ENCODE measurements around the gene ATP1A2. TPM values are rescaled to one million over a fixed set of nuclear protein-coding genes. Genes with fewer than 3 reads are reported as not detected.

ATP1A2 gene
- total RNA-seq, 2 experiments from 2014 or later = not detected

DNA sequence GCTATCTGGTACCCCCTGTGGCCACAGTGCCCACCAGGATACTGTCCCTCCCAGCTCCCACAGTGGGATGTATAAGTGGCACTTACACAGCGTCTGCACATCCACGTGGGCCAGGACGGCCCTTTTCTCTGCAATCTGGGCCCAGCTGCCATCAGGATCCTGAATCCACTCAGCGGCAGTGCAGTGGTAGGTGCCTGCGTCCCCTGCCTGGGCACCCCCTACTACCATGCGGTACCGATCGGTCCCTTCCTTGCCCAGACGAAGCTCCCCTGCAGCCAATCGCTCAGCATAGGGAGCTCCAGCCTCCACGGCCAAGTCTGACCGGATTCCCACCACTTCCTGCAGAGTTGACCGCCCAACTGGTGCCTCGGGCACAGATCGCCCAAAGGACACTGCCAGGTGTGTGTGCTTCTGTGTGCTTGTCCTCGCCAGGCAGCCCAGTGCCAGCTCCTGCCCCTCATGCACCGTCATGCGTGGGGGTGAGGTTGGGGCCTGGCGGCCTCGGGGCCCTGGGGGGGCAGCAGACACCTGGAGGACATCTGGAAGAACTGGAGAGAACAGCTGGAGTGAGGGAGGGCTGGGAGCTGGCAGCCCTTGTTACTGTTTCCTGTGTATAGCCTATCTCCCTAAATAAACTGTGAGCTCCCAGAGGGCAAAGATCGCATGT is 21.8 kb upstream of the ATP1A2 start:
- H3K36me3 Mint-ChIP-seq = peaks cover 5% of the 10 kb centered on the region
- H3K4me1 Mint-ChIP-seq = peaks cover 36% of the 10 kb centered on the region
- no peaks in the 10 kb centered on the region for H3K27me3 Mint-ChIP-seq
- no peak overlapping the region for H3K4me3 Mint-ChIP-seq
- H3K9me3 Mint-ChIP-seq = no peaks in the 10 kb centered on the region
- H3K27ac Mint-ChIP-seq = no peak overlapping the region
- no peak for DNase-seq

DNA sequence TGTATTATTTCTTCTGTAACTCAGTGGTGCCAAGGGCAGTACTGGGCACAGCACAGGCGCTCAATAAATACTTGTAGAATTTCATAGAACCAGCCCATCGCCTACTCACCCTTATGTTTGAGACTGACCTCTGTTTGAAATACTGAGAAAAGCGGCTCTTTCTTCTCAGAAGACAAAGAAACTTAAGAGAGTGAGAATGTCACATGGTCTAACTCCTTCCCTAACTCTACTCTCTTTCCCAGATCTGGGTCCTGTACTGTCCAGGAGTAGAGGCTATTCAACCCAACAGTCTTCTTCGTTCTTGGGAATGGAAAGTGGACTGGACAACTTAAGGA is 21.3 kb upstream of the ATP1A2 start:
- H3K4me3 Mint-ChIP-seq = no peak overlapping the region
- no peaks in the 10 kb centered on the region for H3K27me3 Mint-ChIP-seq
- H3K27ac Mint-ChIP-seq = no peak overlapping the region
- peaks cover 39% of the 10 kb centered on the region for H3K4me1 Mint-ChIP-seq
- H3K9me3 Mint-ChIP-seq = no peaks in the 10 kb centered on the region
- no peak for DNase-seq
- H3K36me3 Mint-ChIP-seq = peaks cover 5% of the 10 kb centered on the region

DNA sequence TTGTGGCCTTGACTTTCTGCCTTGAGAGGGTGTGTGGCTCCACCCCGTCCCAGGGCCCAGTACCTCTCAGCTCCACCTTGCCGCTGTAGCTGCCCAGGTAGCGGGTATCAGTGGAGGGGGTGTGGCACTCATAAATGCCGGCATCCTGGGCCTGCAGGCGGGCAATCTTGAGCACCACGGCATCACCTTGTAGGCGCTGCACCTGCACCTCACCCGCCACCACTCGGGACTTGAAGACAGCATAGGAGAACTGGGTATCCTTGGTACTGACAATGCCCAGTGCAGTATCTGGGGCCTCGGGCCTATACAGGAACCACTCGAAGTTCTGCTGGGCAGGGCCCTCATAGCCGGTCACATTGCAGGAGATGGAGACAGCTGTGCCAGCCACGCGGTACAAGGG is 20.8 kb upstream of the ATP1A2 start:
- H3K9me3 Mint-ChIP-seq = no peaks in the 10 kb centered on the region

DNA sequence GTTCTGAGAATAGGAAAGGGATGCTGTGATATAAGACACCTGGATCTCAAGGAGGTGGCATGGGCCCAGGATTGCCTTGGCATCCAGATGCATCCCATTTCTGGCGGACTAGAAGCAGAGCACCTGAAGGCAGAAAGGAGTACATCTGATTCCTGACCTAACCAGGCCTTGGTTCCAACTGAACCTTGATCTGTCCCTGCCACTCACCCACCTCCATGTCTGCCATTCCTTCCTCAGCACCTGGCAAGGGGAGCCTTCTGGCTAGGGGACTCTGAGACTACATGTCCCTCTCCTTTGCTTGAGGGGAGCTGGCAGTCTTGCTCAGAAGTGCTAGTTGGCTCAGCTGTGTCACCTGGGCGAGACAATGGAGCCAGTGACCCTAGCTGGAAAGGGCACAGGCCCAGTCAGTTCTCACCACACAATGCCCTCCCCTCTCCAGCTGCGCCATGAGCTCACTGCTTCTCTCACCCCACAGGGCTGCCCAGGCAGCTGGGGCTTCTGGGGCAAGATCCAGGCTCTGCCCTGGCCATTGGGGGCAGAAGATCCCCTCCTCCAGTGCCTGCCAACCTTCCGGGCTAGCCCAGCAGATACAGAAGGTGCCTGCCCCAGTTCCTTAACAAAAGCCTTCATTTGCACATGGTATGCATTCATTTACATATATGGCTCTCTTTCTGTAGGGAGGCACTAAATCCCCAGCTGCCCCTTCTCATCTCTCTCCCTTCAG is 20.0 kb upstream of the ATP1A2 start:
- peak overlapping the region; percentile 32 for H3K27ac Mint-ChIP-seq
- H3K36me3 Mint-ChIP-seq = peaks cover 5% of the 10 kb centered on the region
- H3K9me3 Mint-ChIP-seq = no peaks in the 10 kb centered on the region
- no peak for DNase-seq
- no peaks in the 10 kb centered on the region for H3K27me3 Mint-ChIP-seq
- peaks cover 49% of the 10 kb centered on the region for H3K4me1 Mint-ChIP-seq
- H3K4me3 Mint-ChIP-seq = peak overlapping the region; percentile 12

More for the DNA sequence above, 20.8 kb upstream of the ATP1A2 start:
- Mint-ChIP-seq H3K4me1 (peaks cover 44% of the 10 kb centered on the region), H3K27ac (no peak overlapping the region), H3K27me3 (no peaks in the 10 kb centered on the region), H3K4me3 (no peak overlapping the region), H3K36me3 (peaks cover 5% of the 10 kb centered on the region)
- no peak for DNase-seq

DNA sequence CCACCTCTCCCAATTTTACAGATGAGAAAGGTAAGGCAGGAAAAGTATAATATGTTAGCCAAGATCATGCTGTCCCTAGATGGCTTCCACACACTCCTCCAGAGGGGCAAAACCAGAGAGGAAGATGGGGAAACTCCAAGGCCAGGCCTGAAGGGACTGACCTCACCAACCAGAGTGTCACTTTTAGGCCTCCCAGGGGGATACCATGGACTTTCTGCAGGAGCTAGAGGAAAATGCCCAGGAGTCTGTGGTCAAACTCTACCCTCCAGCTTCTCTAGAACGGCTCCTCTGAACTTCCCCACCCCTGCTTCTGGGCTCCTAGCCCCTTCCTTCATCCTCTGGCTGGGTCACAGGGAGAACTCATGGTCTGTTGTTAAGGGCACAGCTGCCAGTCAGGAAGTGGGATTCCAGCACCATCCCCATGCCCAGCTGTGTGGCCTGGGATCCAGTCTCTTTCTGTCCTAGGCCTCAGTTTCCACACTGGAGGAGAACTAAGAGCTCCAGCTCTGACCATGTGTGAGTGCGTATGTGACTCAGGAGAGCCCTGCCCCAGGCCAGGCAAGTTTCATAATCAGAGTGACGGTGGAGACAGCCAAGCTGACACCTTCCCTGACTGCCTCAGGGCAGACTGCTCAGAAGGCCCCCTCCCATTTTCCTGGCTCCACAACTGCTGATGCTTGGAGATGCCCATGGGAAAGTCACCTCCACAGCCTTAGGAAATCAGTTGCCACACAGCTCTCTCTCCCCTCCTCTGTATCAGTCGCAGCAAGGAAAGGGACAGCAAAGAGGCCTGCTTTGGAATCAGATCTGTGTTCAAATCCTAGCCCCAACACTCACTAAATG is 19.1 kb upstream of the ATP1A2 start:
- Mint-ChIP-seq H3K4me3 (peak overlapping the region; percentile 90), H3K27ac (peak overlapping the region; percentile 89), H3K4me1 (peaks cover 58% of the 10 kb centered on the region), H3K9me3 (no peaks in the 10 kb centered on the region), H3K27me3 (no peaks in the 10 kb centered on the region), H3K36me3 (peaks cover 5% of the 10 kb centered on the region)
- no peak for DNase-seq

DNA sequence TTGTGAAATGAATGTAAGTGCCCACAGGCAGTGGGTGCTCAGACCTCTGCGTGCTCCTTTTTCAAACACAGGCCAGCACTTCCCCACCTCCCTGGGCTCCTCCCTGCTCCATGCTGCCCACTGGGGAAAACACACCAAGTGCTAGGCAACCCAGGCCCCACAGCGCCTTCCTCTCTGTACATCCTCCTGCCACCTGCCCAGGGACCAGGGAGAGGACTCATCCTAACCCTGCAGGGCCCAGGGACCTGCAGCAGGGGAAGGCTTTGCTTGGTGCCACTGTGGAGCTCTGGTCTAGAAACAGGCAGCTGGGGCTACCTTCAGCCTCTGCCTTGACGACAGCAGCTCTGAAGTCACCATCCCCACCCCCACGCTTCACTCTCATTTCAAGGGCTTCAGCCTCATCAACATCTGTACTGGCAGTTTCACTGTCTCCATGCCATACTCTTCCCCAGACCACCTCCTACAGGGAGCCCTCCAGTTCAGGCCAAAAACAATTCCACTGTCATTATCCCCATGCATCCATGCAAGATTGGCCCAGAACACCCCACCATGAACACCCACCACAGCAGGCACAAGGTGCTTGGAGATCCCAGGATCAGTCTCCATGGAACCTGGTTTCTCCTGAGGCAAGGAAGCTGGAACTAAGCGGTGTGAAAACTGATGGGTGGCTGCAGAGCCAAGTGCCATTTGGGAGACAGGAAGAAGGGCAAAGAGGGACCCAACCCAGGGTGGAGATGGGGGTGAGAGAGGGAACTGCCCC is 18.2 kb upstream of the ATP1A2 start:
- peak overlapping the region; percentile 89 for H3K27ac Mint-ChIP-seq
- peaks cover 2% of the 10 kb centered on the region for H3K36me3 Mint-ChIP-seq
- no peaks in the 10 kb centered on the region for H3K27me3 Mint-ChIP-seq
- DNase-seq = peak; percentile 47
- H3K9me3 Mint-ChIP-seq = no peaks in the 10 kb centered on the region
- peak overlapping the region; percentile 90 for H3K4me3 Mint-ChIP-seq
- H3K4me1 Mint-ChIP-seq = peaks cover 64% of the 10 kb centered on the region

DNA sequence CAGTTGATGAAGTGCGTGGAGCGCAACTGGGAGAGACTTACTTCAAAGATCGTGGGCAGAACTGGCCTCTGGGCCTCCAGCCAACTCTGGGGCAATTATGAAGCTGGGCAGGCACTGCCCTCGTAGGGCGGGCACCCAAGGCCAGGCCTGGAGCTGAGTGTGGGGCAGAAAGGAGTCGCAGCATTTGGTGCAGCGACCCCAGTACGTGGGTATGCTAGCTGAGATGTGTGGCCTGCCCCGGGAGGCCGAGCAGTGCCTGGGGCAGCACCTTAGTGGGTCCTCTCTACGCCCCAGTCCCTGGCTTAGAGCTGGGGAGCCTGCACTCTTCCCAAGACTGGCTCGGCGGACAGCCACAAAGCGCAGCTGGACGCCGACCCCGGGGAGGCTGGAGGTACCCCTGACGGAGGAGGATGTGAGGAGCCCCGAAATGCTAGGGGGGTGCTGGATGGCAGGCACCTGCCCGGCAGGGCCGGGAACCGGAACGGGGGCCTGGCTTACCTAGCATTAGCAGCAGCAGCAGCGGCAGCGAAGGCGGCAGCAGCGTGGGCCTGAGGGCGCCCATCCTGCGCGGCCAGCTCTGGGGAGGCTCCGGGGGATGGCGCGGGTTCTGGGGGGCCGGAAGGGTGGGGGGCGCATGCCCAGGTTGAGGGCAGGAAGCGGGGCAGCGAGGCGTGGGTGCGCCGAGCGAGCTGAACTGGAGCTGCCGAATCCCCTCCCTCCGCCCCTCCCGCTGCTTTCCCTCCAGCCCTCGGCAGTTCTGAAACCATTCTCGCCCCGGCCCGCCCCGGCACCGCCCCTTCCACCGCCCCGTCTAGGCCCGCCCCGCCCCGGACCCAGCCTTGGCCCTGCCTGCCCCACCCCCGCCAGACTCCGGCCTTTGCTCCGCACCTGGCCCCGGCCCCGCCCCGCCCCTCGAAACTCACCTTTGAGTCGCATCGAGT is 17.4 kb upstream of the ATP1A2 start, which contains the start of gene IGSF8:
TSS of gene IGSF8 (minus strand) at position 709 of the 941 bp plus-strand sequence. CDS start at position 562, 147 bp downstream.
- Mint-ChIP-seq H3K4me1 (peaks cover 68% of the 10 kb centered on the region), H3K9me3 (no peaks in the 10 kb centered on the region), H3K27me3 (no peaks in the 10 kb centered on the region), H3K36me3 (peaks cover 2% of the 10 kb centered on the region), H3K4me3 (peak within 1 kb of the TSS; percentile 90), H3K27ac (peak within 1 kb of the TSS; percentile 89)
- DNase-seq = peak; percentile 92

DNA sequence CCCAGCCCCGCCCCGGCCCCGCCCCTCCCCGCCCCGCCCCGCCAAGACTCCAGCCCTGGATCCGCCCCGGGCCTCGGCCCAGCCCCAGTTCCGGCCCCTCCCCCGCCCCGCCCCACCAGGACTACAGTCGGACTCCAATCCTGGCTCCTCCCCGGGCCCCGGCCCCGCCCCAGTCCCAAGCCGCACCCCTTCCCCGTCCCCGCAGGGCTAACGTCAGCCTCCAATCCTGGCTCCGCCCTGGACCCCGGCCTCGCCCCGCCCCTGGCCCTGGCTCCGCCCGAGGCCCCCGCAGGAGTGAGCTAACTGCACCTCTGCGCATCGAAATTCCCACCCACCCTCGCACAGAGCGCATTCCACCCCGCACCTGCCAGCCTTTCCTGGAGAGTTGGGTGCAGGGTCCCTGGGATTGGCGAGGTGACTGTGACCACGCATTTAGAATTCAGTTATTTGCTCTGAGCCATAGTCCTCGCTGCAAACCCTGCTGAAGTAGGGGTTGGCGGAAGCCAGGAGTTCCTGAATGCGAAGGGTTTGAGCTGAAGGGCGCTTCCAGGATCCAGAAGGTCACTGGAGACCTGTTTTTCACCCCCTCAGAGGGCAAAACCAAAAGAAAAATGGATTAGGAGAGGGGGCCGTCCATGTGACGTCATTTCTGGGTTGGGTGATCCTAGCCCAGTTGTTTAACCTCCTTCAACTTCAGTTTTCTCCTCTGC is 16.6 kb upstream of the ATP1A2 start:
- Mint-ChIP-seq H3K9me3 (no peaks in the 10 kb centered on the region), H3K36me3 (peaks cover 2% of the 10 kb centered on the region), H3K27me3 (no peaks in the 10 kb centered on the region), H3K4me1 (peaks cover 66% of the 10 kb centered on the region), H3K27ac (peak overlapping the region; percentile 84), H3K4me3 (peak overlapping the region; percentile 71)
- peak; percentile 95 for DNase-seq

DNA sequence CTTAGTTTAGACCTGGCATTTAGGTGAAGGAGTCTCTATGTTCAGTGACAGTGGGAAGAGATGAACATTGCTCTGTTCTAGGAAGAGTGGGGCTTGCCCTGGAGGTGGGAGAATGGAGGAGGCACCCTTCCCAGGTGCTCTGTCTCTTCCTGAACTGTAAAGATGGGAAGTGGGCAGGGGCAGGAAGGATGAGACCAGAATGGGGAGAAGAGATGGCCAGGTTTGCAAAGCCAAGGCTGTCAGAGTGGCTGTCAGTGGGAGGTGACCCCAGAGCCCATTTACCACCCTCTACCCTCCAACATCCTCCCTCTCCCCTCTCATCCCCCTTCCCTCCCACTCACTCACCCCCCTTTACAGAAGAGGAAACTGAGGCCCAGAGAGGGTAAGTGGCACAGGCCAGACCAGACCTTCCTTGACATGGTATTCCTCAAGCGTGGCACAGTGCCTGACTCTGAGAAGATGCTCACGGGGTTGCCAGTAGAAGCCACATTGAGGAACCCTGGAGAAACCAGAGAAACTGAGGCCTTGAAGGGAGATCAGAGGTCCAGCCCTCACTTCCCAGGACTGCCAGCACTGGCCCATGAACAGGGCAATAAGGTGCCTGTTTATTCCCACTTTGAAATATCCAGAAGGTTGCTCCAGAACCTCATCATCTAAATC is 15.7 kb upstream of the ATP1A2 start:
- peaks cover 60% of the 10 kb centered on the region for H3K4me1 Mint-ChIP-seq

DNA sequence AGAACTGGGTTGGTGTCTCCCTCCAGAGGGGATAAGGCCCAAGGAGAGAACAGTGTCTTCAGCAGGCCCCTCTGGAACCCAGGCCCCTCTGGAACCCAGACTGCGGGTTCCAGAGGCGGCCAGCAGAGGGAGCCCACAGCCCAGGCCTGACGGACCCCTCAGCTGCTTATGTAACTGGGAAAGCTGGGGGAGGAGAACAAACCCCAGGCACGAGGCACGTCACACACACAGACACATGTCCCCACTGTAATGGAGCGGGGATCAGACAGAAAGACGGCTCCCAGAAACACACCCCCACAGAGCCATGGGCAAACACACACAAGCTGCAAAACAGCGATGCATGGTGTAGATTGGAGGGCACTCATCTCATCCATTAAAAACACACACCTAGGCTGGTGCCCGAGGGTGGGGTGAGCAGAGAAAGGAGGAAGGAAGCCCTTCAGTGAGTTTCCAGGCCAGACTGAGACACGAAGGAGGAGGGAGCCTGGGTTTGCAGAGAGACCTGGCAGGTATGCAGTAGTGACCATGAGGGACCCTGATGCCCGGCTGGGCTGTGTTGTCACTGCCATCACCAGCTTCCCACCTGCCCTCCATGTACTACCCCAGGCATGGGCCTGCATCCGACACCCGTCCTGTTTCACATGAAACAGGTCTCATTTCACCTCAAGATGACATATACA is 14.4 kb upstream of the ATP1A2 start:
- Mint-ChIP-seq H3K4me1 (peaks cover 54% of the 10 kb centered on the region), H3K9me3 (no peaks in the 10 kb centered on the region), H3K27me3 (no peaks in the 10 kb centered on the region), H3K4me3 (peak overlapping the region; percentile 33), H3K27ac (peak overlapping the region; percentile 93), H3K36me3 (peaks cover 2% of the 10 kb centered on the region)
- DNase-seq = peak; percentile 79

More for the DNA sequence above, 15.7 kb upstream of the ATP1A2 start:
- Mint-ChIP-seq H3K4me3 (no peak overlapping the region), H3K9me3 (no peaks in the 10 kb centered on the region), H3K27me3 (no peaks in the 10 kb centered on the region), H3K27ac (peak overlapping the region; percentile 93), H3K36me3 (peaks cover 2% of the 10 kb centered on the region)
- DNase-seq = no peak

DNA sequence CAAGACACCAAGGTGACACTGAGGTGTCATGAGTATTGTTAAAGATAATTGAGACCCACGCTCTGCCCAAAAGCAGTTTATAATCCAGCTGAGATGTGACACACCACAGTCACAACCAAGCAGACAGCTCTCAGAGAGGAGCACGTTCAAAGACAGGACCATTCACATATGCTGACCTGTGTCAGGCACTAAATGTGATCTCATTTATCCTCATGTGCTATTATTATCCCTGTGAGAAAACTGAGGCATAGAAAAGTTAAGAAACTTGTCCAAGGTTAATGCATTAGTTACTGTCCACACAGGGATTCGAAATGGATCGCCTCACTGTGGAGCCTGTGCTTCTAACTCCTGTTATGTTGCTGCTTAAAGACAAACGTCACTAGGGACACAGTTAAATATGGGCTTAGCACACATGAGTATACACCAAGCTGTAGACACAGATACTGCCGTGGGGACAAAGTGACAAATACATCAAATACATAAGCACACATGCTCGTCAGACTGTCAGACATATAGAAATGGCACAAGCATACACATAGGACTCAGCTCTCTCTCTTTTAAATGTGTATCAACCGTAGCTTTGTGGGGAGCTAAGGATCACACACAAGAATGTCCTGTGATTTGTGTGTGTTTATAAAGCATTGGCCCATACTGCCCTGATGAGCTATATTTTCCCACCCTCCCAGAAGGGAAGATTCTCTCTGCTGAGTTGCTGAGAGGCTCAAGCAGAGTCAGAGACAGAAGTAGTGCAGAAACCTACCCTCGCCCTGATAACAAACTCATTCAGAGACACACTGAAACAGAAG is 13.6 kb upstream of the ATP1A2 start:
- Mint-ChIP-seq H3K36me3 (peaks cover 2% of the 10 kb centered on the region), H3K4me3 (no peak overlapping the region), H3K9me3 (no peaks in the 10 kb centered on the region), H3K4me1 (peaks cover 46% of the 10 kb centered on the region), H3K27me3 (no peaks in the 10 kb centered on the region), H3K27ac (peak overlapping the region; percentile 93)
- no peak for DNase-seq

Data from activated naive CD8-positive, alpha-beta T cell treated with anti-CD3 and anti-CD28 coated beads for 36 hours (primary cell).